ENCODE data around the gene AAK1. TPM values are rescaled to one million over a fixed set of nuclear protein-coding genes. Genes with fewer than 3 reads are reported as not detected.

The AAK1 gene
- total and polyA plus RNA-seq, 4 donors, result 10.0 to 56.2 (median 27.3) TPM

DNA sequence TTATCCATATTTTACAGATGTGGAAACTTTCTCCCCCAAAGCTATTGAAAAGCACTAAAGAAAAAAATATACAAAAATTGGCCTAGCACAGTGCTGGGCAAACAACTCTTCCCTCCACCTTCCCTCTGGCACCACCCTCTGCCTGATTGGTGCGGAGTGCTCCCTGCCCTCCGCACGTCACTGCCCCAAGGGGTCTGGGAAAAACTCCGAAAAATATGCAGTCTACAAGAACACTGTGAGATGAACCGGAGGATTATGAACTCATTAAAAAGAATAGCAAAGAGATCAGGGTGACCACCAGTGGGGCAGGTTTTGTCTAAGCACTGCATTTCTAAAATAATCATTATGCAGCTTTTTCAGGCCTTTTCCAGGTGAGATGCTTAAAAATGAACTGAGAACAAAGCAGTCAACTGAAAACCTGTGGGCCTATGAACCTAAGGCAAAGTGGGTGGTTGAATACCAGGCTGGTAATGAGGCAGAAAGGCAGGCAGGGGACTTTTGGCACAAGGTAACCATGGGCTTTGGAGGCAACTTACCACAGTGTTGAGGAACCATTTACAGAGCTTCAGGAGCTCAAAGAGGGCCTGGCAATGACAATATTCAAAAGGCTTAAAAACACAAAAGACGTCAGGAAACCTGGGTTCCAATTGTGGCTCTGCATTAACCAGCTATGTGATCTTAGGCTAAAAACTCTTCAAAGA lies 57.5 kb downstream of the AAK1 start:
- Histone ChIP-seq H3K27ac (ENCODE audit: low read depth in 1 of 2, low read length in 1 of 2) (no peak overlapping the region), H3K27me3 (ENCODE audit: control insufficient read depth in 3 of 3, insufficient read depth in 3 of 3, low read length in 2 of 3) (no peaks in the 10 kb centered on the region), H3K4me3 (no peak overlapping the region), H3K9me3 (ENCODE audit: control insufficient read depth in 4 of 4, insufficient read depth in 3 of 4, low read length in 3 of 4) (no peaks in the 10 kb centered on the region), H3K36me3 (ENCODE audit: control insufficient read depth in 4 of 4, insufficient read depth in 4 of 4, low read length in 4 of 4) (no peaks in the 10 kb centered on the region), H3K4me1 (ENCODE audit: control insufficient read depth in 5 of 5, insufficient read depth in 5 of 5, low read length in 5 of 5) (peaks cover 0 to 57% (median 6%) of the 10 kb centered on the region in 5 donors), H3K9ac (ENCODE audit: insufficient read depth in 1 of 2, low read length in 2 of 2) (no peak overlapping the region)
- 95 to 96% methylated on average over 6 of the region's 6 CpGs for WGBS, 2 donors
- DNase-seq, result no peak
- TF ChIP-seq, protein P1, sequence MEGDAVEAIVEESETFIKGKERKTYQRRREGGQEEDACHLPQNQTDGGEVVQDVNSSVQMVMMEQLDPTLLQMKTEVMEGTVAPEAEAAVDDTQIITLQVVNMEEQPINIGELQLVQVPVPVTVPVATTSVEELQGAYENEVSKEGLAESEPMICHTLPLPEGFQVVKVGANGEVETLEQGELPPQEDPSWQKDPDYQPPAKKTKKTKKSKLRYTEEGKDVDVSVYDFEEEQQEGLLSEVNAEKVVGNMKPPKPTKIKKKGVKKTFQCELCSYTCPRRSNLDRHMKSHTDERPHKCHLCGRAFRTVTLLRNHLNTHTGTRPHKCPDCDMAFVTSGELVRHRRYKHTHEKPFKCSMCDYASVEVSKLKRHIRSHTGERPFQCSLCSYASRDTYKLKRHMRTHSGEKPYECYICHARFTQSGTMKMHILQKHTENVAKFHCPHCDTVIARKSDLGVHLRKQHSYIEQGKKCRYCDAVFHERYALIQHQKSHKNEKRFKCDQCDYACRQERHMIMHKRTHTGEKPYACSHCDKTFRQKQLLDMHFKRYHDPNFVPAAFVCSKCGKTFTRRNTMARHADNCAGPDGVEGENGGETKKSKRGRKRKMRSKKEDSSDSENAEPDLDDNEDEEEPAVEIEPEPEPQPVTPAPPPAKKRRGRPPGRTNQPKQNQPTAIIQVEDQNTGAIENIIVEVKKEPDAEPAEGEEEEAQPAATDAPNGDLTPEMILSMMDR (IDR thresholded peaks at IDR 0.05; ENCODE audit: control extremely low read depth, extremely low read depth), result no peak
- ATAC-seq (ENCODE audit: insufficient read depth, low FRiP score), result no peak

DNA sequence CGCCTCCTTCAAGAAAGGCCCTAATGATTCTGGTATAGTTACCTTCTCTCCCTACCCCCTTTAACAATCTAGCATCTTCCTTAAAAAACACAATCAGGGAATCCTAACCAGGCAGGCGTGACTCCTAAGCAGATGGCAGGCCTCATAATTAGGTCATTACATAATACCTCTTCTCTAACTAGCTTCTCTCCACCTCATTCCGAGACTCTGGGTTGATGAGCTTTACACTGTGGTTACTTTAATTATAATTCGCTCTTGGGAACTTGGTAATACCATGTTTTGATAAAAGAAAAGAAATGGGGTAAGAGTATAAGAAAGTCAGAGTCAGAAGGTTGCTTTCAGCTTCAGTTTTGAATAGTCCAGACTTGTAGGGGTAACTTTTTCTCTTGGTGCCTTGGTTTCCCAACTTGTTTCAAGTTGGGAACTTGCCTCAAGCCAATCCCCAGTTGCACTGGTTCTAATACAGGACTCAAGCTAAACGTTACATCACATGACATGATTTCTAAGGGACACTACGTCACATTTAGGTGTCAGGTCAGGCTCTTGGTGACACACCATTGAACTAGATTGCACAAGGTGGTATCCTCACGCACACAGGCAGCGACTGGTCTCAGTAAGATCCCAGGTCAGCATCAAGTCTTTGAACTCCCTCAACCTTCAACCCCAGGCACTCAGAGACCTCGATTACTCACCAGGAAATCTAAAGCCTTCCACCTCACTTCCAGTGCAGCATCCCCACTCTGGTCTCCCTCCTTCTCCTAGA lies 59.2 kb downstream of the AAK1 start:
- no peak for DNase-seq
- no peaks in the 10 kb centered on the region for H3K36me3 ChIP-seq (ENCODE audit: control insufficient read depth in 4 of 4, insufficient read depth in 4 of 4, low read length in 4 of 4)
- H3K27me3 ChIP-seq (ENCODE audit: control insufficient read depth in 3 of 3, insufficient read depth in 3 of 3, low read length in 2 of 3), result no peaks in the 10 kb centered on the region
- H3K4me1 ChIP-seq (ENCODE audit: control insufficient read depth in 5 of 5, insufficient read depth in 5 of 5, low read length in 5 of 5), result peaks cover 0 to 55% (median 6%) of the 10 kb centered on the region in 5 donors
- WGBS, 2 donors, result 67 to 79% methylated on average over 9 of the region's 9 CpGs
- no peaks in the 10 kb centered on the region for H3K9me3 ChIP-seq (ENCODE audit: control insufficient read depth in 4 of 4, insufficient read depth in 3 of 4, low read length in 3 of 4)
- no peak for ATAC-seq (ENCODE audit: insufficient read depth, low FRiP score)
- no peak overlapping the region for H3K4me3 ChIP-seq
- no peak overlapping the region for H3K27ac ChIP-seq (ENCODE audit: low read depth in 1 of 2, low read length in 1 of 2)
- TF ChIP-seq, protein P1 (IDR thresholded peaks at IDR 0.05; ENCODE audit: control extremely low read depth, extremely low read depth), result no peak
- H3K9ac ChIP-seq (ENCODE audit: insufficient read depth in 1 of 2, low read length in 2 of 2), result no peak overlapping the region

DNA sequence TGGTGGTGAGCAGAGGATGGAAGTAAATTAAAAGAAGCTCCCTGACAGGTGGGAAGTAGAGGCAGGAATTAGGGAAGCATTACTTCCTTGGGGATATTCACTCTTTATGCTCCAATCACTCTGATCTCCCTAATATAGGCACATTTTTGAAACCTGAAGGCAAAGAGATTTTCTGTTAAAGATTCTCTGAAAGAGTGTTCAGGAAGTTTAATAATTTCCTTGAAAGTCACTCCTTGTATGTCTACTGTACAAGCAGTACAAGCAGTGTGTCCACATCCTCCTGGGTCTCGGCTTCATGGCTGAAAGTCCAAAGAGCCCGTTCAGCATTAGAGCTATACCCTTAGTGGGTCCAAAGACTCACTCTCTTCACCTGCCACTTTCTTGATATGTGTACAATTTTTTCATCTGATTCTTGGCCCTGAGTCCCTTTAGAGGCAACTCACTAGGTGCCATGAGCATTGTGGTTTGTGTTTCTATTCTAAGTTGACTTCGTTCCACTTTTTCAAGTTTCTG lies 60.2 kb downstream of the AAK1 start:
- H3K9ac ChIP-seq (ENCODE audit: insufficient read depth in 1 of 2, low read length in 2 of 2), result no peak overlapping the region
- ATAC-seq (ENCODE audit: insufficient read depth, low FRiP score), result no peak
- peaks cover 0 to 51% (median 6%) of the 10 kb centered on the region in 5 donors for H3K4me1 ChIP-seq (ENCODE audit: control insufficient read depth in 5 of 5, insufficient read depth in 5 of 5, low read length in 5 of 5)
- no peak for DNase-seq
- no peaks in the 10 kb centered on the region for H3K9me3 ChIP-seq (ENCODE audit: control insufficient read depth in 4 of 4, insufficient read depth in 3 of 4, low read length in 3 of 4)
- WGBS, 2 donors, result 34 to 65% methylated on average over 3 of the region's 3 CpGs
- no peak overlapping the region for H3K4me3 ChIP-seq
- no peaks in the 10 kb centered on the region for H3K36me3 ChIP-seq (ENCODE audit: control insufficient read depth in 4 of 4, insufficient read depth in 4 of 4, low read length in 4 of 4)
- no peaks in the 10 kb centered on the region for H3K27me3 ChIP-seq (ENCODE audit: control insufficient read depth in 3 of 3, insufficient read depth in 3 of 3, low read length in 2 of 3)
- H3K27ac ChIP-seq (ENCODE audit: low read depth in 1 of 2, low read length in 1 of 2), result peak overlapping the region in 1 of 2 donors; percentile 70
- TF ChIP-seq, protein P1 (IDR thresholded peaks at IDR 0.05; ENCODE audit: control extremely low read depth, extremely low read depth), result no peak

Measured in lung (tissue), 12 donors.